ENCODE measurements around the gene SCN4B. TPM values are rescaled to one million over a fixed set of nuclear protein-coding genes. Genes with fewer than 3 reads are reported as not detected.

Gene SCN4B
- total RNA-seq, 1 donor from 2014 or later, result not detected

GRCh38 chr11:118149493-118149892 lies 3.1 kb downstream of the SCN4B start:
- DNase-seq, result no peak

GRCh38 chr11:118148856-118149255 lies 3.8 kb downstream of the SCN4B start:
- no peak for DNase-seq

- no peak for DNase-seq
These were observed 4.4 kb downstream of the SCN4B start for GRCh38 chr11:118148240-118148639.

DNA sequence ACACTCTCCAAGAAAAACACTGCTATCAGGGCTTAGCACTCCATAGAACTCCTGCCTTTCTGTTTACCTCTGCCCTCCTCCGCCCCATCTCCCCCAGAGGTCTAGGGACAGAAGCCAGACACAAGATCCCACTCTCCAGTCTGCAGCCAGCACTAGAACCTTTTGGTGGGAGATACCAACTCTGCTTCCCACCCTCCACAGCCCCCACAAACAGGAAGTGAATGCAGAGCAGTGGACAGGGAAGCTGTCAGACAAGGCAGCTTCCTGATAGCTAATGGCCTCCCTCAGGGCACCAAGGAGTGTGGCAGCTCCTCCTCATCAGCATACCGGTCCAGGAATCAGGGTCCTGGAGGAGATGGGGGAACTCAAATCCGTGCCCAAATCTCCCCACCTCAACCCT lies 5.1 kb downstream of the SCN4B start:
- DNase-seq, result no peak

DNA sequence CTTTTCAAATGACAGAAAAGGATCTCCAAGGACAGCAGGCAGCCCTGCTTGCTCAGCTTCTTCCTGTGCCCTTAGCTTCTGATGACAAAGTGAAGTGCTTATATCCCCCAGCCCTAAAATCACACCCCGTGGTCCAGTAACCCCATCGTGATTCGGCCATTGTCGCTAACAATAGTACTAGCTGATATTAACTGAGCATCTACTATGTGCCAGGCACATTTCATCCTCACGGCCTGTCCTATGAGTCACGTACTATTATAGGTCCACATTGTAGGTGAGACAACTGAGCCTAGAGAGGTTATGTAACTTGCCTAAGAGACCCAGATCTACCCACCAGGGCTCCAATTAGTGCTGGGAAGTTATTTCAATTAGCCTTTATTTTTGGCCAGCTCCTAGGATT lies 6.1 kb downstream of the SCN4B start:
- DNase-seq, result no peak

- peak; percentile 76 for DNase-seq
These were observed 7.1 kb downstream of the SCN4B start for GRCh38 chr11:118145285-118146227.

- no peak for DNase-seq
These were observed 8.0 kb downstream of the SCN4B start for GRCh38 chr11:118144301-118145268.

- DNase-seq, result no peak
These were observed 8.9 kb downstream of the SCN4B start for GRCh38 chr11:118143661-118144185.

- no peak for DNase-seq
These were observed 9.8 kb downstream of the SCN4B start for GRCh38 chr11:118142809-118143208.

DNA sequence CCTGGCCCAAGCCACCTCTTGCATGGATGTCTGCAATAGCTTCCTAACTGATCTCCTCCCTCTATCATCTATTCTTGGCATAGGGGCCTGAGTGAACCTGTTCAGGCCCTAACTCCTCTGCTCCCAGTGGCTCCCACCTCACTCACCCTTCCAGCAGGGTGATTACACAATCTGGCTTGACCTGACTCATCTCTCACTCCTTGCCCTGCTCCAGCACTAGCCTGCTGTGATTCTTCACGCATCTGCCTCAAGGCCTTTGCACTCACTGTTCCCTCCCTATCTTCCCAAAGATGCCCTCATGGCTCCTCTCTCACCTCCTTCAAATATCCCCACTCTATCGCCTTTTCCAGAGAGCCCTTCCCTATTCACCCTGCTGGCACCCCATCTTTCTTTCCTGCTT lies 10.5 kb downstream of the SCN4B start:
- DNase-seq, result no peak

DNA sequence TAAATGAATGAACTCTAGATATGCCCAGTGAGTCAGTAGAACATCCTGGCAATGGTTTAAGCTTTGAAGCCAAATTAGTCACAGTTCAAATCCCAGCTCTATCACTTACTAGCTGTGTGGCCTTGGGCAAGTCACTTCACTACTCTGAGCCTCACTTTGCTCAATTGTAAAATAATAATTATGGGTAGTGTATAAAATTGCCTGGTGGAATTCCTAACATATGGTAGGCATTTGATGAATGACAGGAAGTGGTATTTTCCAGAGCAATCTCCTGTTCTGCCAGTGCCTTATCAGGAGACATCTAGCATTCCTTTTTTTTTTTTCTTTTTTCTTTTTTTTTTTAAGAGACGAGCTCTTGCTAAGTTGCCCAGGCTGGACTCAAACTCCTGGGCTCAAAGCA lies 13.0 kb downstream of the SCN4B start:
- peak; percentile 12 for DNase-seq

DNA sequence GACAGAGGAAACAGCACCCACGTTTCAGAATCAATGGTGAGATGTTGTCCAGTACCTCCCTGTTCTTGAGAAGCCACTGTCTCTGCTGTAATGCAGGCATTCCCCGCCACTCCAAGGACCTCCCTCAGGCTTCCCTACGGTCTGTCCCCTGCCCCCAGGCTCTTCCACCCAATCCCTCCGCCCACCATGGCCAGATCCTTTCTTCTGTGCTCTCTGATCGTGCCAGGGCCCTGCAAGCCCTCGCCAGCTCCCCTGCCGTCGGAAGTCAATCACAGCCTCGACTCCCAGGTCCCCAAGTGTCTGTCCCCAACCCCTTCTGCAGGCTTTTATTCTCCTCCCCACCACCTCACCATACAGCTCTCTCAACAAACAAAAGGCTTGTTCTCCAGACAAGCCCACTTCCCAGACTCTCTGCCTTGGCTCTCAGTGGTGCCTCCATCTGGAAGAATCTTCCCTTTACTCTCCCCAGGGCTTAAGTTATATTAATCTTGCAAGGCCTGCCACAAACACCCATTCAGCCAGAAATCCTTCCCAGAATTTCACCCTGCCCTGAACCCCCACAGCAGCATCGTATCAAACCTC lies 13.7 kb downstream of the SCN4B start:
- DNase-seq, result no peak

DNA sequence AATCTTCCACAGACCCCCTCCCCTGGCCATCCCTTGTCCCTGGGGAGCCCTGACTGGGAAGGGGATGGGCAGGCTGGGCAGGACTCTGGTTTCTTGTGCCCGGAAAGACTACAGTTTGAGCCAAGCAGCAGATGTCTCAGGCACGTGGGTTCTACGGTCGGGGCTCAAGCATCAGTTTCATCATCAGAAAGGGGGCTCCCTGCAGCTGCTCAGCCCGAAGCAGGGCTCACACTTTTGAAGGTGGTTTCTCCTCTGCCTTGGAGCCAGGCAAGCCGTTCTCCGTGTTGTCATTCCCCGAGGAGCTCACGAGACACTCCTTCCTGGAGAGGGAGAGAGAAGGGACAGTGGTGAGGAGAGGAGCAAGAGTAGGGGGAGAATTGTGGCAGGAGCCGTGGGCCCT lies 15.8 kb downstream of the SCN4B start:
- DNase-seq, result no peak

GRCh38 chr11:118136341-118136740 lies 16.3 kb downstream of the SCN4B start:
- DNase-seq, result no peak

DNA sequence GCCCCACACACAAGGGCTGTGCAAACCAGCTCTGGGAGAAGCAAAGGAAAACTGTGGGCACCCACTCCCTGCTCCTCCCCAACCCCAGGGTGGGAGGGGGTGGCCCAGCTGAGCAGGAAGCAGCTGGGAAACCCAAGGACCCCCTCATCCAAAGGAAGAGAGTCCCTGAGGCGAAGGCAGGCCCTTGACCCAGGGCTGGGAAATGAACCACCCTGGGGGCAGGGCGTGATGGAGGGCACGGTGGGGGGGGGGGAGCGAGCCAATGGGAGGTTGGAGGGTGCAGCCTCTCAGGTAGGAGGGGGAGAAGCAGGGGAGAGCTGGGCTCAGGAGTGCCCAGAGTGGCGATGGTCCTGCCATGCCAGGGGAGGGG lies 16.8 kb downstream of the SCN4B start:
- no peak for DNase-seq

DNA sequence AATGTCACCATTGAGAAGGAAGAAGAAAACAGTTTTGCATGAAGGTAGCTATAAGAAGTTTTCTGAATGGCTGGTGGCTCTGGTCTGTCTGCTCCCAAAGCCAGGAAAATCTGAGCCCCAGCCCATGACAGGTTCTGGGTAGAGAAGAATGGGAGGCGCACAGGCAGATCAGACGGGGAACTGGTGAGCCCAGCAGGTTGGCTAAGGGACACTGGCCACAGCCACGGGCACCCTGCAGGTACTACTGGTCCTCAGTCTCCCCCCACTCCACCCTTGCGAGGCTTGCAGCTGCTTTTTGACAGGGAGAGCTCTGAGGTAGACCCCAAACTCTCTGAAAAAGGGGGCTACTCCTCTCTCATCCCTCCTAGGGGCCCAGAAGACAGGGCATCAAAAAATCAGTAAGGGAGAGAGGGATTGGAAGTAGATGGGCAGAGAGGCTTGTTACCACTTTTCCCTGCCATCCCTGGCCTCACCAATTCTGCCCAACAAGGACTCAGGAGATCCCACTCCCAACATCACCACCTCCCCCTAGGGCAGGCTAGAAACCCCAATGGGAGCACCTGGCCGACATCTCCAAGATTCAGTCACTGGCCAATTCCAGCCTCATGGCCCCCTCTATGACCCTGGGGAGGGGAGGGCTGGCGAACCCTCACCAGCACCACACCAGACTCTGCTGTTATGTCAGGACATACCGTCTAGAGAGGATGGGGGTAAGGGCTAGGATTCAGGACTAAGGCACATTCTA lies 17.4 kb downstream of the SCN4B start:
- DNase-seq, result no peak

DNA sequence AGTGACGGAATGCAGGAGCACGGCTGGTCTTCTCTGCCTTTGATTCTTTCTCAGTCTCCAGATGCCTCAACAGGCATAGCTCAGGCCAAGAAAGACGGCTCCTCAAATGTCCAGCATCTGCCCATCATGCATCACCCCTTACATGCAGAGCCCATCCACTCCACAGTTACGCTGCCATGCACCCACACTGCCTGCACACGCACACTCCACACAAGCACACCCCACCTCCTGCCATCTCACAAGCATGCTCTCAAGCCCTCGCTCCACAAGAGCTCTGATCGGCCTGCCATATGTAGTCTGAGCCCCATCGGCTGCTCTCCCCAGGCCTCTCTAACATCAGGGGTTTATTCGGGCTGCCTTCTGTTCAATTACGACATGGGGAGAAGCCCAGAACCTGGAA lies 18.8 kb downstream of the SCN4B start:
- no peak for DNase-seq

- no peak for DNase-seq
These were observed 20.1 kb downstream of the SCN4B start for GRCh38 chr11:118132385-118133151.

DNA sequence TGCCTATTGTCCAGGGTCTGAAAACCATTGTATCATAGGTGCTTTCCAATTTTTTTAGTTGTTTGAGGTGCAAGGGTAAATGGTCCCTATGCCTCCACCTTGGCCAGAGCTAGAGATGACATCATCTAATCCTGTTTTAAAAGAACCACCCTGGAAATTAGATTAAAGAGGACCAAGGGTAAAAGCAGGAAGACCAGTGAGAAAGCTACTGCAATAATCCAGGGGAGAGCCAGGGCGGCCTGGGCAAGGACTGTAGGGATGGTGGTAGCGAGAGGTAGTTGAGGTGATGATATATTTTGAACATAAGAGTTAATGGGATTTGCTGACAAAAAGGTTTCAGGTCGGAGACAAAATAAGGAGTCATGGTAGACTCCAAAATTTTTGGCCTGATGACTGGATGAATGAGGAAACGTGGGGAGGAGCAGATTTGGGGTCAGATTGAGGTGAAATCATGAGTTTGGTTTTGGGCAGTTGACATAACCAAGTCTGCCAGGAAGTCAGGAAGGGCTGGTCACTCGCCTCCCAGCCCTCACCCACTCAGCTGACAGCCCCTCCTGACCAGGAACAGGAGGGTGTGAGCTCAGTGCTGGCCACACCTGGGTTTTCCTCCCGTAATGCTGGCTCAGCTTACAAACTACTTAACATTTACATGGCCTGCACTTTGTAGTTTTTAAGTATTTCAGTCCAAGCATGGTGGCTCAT lies 23.0 kb downstream of the SCN4B start:
- DNase-seq, result no peak

- DNase-seq, result no peak
These were observed 23.7 kb downstream of the SCN4B start for GRCh38 chr11:118128721-118129470.

All from dermis blood vessel endothelial cell (primary cell).